ENCODE results near the gene FCER2.
"Not testable (repeated sequence)": the region's sequence is repeated elsewhere in the genome, so short reads cannot be mapped to it uniquely, and the experiment has no call there.

Gene FCER2

GRCh38 chr19:7645163-7645562 lies 56.8 kb downstream of the FCER2 start:
- DNase-seq: no peak

- DNase-seq: no peak
Measured at GRCh38 chr19:7644550-7644877, 57.4 kb downstream of the FCER2 start.

GRCh38 chr19:7643629-7644549 lies 58.0 kb downstream of the FCER2 start:
- DNase-seq: not testable (repeated sequence)

GRCh38 chr19:7643031-7643415 lies 58.9 kb downstream of the FCER2 start:
- DNase-seq: no peak

- DNase-seq: no peak
Measured at GRCh38 chr19:7642295-7643030, 59.5 kb downstream of the FCER2 start.

- no peak for DNase-seq
Measured at GRCh38 chr19:7641290-7642276, 60.3 kb downstream of the FCER2 start.

GRCh38 chr19:7640803-7641202 lies 61.1 kb downstream of the FCER2 start:
- no peak for DNase-seq

GRCh38 chr19:7639863-7640348 lies 62.0 kb downstream of the FCER2 start:
- no peak for DNase-seq

- DNase-seq: peak; percentile 93 to 96
Measured at GRCh38 chr19:7638802-7639465, 63.0 kb downstream of the FCER2 start.
